Astrocyte of the cerebellum (primary cell): ENCODE data around the gene PLD1.
"Not testable (repeated sequence)": the region's sequence is repeated elsewhere in the genome, so short reads cannot be mapped to it uniquely, and the experiment has no call there.

Experiments used
- DNase-seq: peaks from one replicate; pipeline ENCODE4 v3.0.0-alpha.2; 2011; ENCODE audit warnings: low read depth
- H3K4me3 ChIP-seq: 2 replicates; pipeline ENCODE4 v1.5.1; 2011; ENCODE audit warnings: mild to moderate bottlenecking, low read depth, low read length, moderate library complexity
- CTCF ChIP-seq: IDR thresholded peaks from 2 replicates; pipeline ENCODE4 v1.5.1; 2012; ENCODE audit warnings: low read length, low read depth, moderate library complexity, mild to moderate bottlenecking; ENCODE audit errors: missing control alignments
- in situ Hi-C: cut with HindIII; loops from 2 replicates; pipeline ENCODE4 v1.10.0; 2017; ENCODE audit warnings: low sequenced_read_pairs

Gene PLD1

GRCh38 chr3:171700653-171701052 lies 109.6 kb downstream of the PLD1 start:
- in situ Hi-C loops: no loop called here
- TF ChIP-seq CTCF: no peak
- no peak overlapping the region for H3K4me3 ChIP-seq
- DNase-seq: no peak

GRCh38 chr3:171700157-171700556 lies 110.1 kb downstream of the PLD1 start:
- TF ChIP-seq CTCF: no peak
- no peak for DNase-seq
- H3K4me3 ChIP-seq: no peak overlapping the region
- in situ Hi-C loops: no loop called here

DNA sequence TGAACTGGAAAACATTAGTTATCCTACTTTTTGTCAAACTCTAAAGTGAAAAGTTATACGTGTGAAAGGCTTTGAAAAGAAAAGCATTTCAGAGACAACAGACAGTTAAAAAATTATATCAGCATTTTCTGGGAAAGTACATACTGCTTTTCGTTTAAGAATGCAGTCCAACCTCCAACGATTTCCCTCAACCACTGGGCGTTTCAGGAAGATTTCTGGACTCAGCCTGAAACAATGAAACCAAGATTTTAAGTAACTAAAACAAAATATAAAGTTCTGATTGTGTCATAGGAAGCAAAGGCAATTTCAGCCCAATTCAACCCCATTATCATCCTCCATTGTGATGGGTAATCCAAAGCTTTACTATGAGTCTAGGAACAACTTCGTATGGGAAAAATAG lies 110.7 kb downstream of the PLD1 start:
- in situ Hi-C loops: no loop called here
- DNase-seq: no peak
- H3K4me3 ChIP-seq: no peak overlapping the region
- no peak for TF ChIP-seq CTCF

GRCh38 chr3:171696805-171697204 lies 113.5 kb downstream of the PLD1 start:
- TF ChIP-seq CTCF: no peak
- in situ Hi-C loops: no loop called here

GRCh38 chr3:171695426-171695825 lies 114.9 kb downstream of the PLD1 start:
- in situ Hi-C loops: no loop called here
- no peak for TF ChIP-seq CTCF

More at GRCh38 chr3:171696805-171697204, 113.5 kb downstream of the PLD1 start:
- DNase-seq: no peak
- no peak overlapping the region for H3K4me3 ChIP-seq

DNA sequence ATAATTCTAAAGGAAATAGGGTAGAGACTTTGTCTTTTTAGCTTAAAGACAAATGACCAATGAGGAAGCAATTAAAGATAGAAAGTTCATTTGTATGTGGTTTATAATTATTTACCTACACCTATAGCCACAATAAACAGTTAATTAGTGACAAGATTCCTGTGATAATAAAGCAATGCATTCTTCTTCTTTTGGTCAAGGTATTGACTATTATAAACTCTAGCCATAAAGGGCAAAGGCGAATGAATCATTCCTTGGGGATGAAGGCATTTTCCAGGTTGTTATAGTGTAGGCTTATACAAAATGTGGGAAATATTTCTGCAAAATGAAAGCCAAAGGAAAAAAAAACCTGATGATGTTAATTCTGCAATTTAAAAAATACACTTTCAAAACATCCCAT lies 115.4 kb downstream of the PLD1 start:
- DNase-seq: no peak
- H3K4me3 ChIP-seq: no peak overlapping the region
- in situ Hi-C loops: no loop called here
- no peak for TF ChIP-seq CTCF

More at GRCh38 chr3:171695426-171695825, 114.9 kb downstream of the PLD1 start:
- no peak overlapping the region for H3K4me3 ChIP-seq
- DNase-seq: no peak

GRCh38 chr3:171692551-171692950 lies 117.7 kb downstream of the PLD1 start:
- in situ Hi-C loops, DNase-seq, H3K4me3 ChIP-seq: not testable (repeated sequence)
